GM19395 (cell line): ENCODE results near the gene ELL2.
"Not testable (repeated sequence)": the region's sequence is repeated elsewhere in the genome, so short reads cannot be mapped to it uniquely, and the experiment has no call there.

ENCODE experiments used
- ATAC-seq: cut with Tn5 transposase; IDR thresholded peaks from one replicate; pipeline ENCODE4 v1.9.1; 2021; ENCODE audit warnings: mild to moderate bottlenecking, moderate library complexity; ENCODE audit not compliant: unreplicated experiment

ELL2 gene

GRCh38 chr5:95862671-95863382 lies 98.8 kb downstream of the ELL2 start:
- ATAC-seq: no peak

DNA sequence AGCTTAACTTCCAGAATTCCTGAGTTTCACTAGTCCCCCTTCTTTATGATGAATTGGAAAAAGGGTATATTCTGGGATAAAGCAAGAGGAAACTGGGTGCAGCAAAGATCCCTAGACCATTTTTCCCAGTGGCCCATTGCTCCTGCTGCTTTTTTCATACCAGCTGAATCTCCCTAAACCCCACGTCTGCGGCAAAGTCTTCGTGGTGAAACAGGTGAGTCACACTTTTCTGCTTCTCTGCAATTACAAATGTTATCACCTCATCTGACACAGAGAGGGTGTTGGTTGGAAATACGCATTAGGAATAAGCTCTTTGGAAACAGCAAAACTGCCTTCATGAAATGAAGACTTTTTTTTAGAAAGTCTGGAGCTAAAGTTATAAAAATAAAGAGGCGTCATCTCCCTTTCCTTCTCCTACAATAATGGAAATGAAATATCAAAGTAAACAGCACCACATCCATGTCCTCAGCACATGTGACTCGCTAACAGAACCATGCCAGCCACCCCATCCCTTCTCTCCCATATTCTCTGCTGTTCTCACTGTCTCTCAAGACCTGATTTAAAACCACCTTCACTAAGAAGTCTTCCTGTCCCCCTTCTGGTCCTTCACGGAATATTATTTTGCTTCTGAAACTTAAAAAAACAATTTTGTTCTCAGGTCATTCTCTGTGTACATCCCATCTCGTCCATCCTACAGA lies 99.6 kb downstream of the ELL2 start:
- no peak for ATAC-seq

GRCh38 chr5:95861221-95861863 lies 100.3 kb downstream of the ELL2 start:
- no peak for ATAC-seq

- ATAC-seq: no peak
Observed at GRCh38 chr5:95859661-95860060, 102.0 kb downstream of the ELL2 start.

DNA sequence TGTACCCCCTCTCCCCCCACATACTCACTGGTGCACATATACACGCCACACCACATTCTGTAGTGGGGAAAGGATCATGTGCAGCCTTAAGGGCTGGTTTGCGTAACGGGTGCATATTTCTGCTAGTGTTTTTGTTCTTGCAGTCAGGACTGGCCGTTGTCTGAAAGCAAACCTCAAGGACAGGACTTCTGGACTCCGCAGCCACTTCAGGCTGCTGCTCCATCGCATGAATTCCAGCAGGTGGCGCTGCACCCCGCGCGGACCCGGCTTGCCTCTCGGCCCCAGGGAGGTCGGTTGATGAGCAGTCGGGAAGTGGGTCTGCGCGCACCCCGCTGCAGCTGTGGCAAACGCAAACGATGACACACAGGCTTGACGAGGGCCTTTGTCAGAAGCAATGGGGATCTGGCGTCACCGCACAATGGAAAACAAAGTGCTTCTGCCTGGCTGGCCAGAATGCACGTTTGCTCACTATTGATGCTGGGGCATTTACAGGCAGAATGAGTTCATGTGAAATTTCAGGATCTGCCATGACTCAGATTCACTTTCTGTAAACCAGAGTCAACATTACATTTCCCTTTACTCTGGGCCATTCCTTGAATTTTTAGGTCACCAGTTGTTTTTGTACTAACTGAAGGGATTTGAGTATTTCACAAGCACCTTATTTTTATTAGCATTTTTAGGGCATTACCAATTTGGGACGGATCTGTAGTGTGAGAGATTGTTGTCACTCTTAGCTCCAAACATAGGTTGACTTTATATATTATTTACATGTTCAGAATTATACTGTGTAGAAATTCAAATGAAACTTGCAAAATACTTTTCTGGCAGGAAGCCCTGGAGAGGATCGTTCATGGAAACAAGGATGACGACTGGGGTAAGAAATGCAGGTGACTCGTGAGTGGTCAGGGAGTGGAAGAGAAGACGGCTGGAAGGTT lies 102.7 kb downstream of the ELL2 start:
- peak; percentile 89 for ATAC-seq

GRCh38 chr5:95858023-95858461 lies 103.6 kb downstream of the ELL2 start:
- ATAC-seq: no peak

GRCh38 chr5:95857185-95857945 lies 104.3 kb downstream of the ELL2 start:
- no peak for ATAC-seq

GRCh38 chr5:95856501-95856981 lies 105.1 kb downstream of the ELL2 start:
- no peak for ATAC-seq

GRCh38 chr5:95853490-95853889 lies 108.2 kb downstream of the ELL2 start:
- ATAC-seq: no peak

DNA sequence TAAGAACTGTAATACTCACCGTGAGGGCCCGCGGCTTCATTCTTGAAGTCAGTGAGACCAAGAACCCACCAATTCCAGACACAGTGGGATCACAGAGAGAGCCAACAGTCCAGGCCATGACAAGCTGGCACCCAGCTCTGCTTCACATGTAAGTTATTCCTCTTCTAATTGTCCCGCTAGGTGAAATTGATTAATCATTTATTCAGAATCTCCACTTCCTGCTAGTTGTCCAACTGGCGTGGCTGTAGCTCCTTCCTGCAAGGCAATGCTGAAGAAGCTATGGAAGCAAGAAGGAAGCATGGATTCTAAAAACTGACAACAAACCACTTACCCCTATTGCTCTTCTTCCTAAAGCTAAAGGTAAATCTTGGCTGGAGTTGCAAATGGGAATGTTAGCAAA lies 109.1 kb downstream of the ELL2 start:
- no peak for ATAC-seq

DNA sequence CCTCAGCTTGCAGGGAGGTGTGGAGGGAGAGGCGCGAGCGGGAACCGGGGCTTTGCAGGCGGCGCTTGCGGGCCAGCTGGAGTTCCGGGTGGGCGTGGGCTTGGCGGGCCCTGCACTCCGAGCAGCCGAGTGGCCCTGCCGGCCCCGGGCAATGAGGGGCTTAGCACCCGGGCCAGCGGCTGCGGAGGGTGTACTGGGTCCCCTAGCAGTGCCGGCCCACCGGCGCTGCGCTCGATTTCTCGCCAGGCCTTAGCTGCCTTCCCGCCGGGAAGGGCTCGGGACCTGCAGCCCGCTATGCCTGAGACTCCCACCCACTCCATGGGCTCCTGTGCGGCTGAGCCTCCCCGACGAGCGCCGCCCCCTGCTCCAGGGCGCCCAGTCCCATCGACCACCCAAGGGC lies 110.5 kb downstream of the ELL2 start:
- not testable (repeated sequence) for ATAC-seq

DNA sequence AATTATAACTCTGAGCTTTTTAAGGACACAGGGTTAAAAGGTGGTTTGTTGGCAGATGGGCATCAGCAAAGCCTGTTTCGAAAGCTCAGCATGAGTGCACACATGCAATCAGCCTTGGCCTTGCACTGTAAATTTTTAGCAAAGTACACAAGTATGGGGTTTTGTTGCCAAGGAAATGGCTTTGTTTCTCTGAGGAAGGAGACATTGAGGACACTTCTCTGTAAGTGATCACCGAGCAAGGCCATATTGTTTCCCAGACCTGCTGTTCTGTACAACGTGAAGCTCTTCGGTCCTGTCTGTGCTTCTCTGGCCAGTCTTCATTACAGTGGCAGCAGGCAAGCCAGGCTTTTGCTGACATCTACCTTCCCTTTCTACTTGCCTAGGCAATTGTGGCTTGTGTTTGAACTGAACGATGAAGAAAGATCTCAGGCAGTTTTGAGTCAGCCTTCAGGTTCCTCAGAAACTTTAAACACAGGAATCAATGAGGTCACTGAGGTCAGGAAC lies 111.2 kb downstream of the ELL2 start:
- no peak for ATAC-seq

DNA sequence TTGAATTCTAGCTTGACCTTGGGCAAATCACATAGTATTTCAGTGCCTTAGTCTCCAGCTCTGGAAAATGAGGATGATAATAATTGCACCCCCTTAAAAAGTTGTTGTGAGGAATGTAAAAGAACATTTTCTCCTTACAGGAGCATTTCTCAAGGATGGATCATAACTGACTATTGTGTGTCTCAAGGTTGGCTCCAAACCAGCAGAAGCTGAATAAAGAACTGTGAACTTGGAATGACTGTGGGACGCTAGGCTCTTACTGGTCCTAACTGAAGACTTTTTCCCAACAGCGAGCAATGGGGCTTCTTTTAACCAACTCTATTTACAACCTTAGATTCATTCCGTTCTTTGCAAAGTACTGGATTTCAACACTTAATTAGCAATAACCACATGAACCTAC lies 113.0 kb downstream of the ELL2 start:
- ATAC-seq: no peak

DNA sequence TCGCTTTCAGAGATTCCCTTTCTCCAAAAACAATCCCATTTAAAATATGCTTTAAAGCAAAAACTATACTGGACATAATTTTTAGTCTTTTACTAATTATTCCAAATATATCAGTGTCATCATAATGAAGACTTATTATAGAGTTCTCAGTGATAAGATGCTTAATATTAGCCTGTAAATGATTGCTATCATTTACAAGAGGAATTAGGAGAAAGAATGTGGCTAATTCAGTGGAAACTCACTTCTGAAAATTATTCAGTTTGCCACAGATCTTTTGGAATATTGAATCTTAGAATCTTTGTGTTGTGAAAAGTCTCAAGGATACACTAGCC lies 114.4 kb downstream of the ELL2 start:
- ATAC-seq: no peak

GRCh38 chr5:95846554-95847260 lies 114.9 kb downstream of the ELL2 start:
- peak; percentile 73 for ATAC-seq

DNA sequence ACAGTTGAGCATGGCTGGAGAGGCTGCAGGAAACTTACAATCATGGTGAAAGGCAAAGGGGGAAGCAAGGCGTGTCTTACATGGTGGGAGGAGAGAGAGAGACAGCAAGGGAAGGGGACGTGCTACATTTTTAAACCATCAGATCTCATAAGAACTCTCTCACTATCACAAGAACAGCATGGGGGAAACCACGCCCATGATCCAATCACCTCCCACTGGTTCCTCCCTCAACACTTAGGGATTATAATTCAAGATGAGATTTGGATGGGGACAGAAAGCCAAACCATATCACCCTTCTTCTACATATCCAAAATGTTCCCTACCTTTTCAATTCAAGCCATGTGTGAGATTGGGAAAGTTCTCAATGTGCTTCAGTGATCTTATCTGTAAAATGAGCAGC lies 116.3 kb downstream of the ELL2 start:
- ATAC-seq: no peak

GRCh38 chr5:95843733-95844223 lies 117.9 kb downstream of the ELL2 start:
- no peak for ATAC-seq

- peak; percentile 95 for ATAC-seq
Observed at GRCh38 chr5:95842854-95843544, 118.7 kb downstream of the ELL2 start.
